Spleen (tissue), 11 donors: ENCODE results near the gene RCAN3. TPM values are rescaled to one million over a fixed set of nuclear protein-coding genes. Genes with fewer than 3 reads are reported as not detected.

Source experiments
- DNase-seq: peaks from one replicate; pipeline ENCODE4 v3.0.0-alpha.2; 2020
- H3K27ac ChIP-seq, 8 donors: fragments of 200-600 bp; sonication (generic) in 7 of 8; 1 replicate in 4 of 8; 2 replicates in 4 of 8; pipeline versions ENCODE4 v1.5.0 to v1.8.0; 2016 to 2021; ENCODE audit warnings: inconsistent platforms in 4 of 8, mild to moderate bottlenecking in 4 of 8, moderate library complexity in 1 of 8
- H3K27me3 ChIP-seq, 7 donors: fragments of 200-600 bp; sonication (generic) in 6 of 7; replicated peaks in 1 of 7; 1 replicate in 4 of 7; 2 replicates in 3 of 7; pipeline versions ENCODE4 v1.5.0 to v1.8.0; 2016 to 2021; ENCODE audit warnings: inconsistent platforms in 3 of 7, mild to moderate bottlenecking in 1 of 7
- H3K36me3 ChIP-seq, 6 donors: fragments of 200-600 bp; sonication (generic) in 5 of 6; 1 replicate in 4 of 6; 2 replicates in 2 of 6; pipeline versions ENCODE4 v1.5.0 to v1.8.0; 2016 to 2021; ENCODE audit warnings: inconsistent platforms in 2 of 6
- H3K4me1 ChIP-seq, 6 donors: fragments of 200-600 bp; sonication (generic) in 5 of 6; 1 replicate in 3 of 6; 2 replicates in 3 of 6; pipeline versions ENCODE4 v1.5.0 to v1.8.0; 2016 to 2021; ENCODE audit warnings: inconsistent platforms in 3 of 6
- H3K4me3 ChIP-seq, 8 donors: fragments of 200-600 bp; sonication (generic) in 7 of 8; 1 replicate in 4 of 8; 2 replicates in 4 of 8; pipeline versions ENCODE4 v1.5.0 to v1.8.0; 2016 to 2021; ENCODE audit warnings: inconsistent platforms in 4 of 8, mild to moderate bottlenecking in 4 of 8, moderate library complexity in 2 of 8
- H3K9me3 ChIP-seq, 8 donors: fragments of 200-600 bp; sonication (generic) in 7 of 8; 1 replicate in 4 of 8; 2 replicates in 4 of 8; pipeline versions ENCODE4 v1.5.0 to v1.8.0; 2016 to 2021; ENCODE audit warnings: inconsistent platforms in 4 of 8
- POLR2A ChIP-seq, 3 donors: fragments of 450-650 bp; IDR thresholded peaks; one replicate each; pipeline ENCODE4 v1.5.1; 2017; ENCODE audit warnings: antibody characterized with exemption in 3 of 3, mild to moderate bottlenecking in 1 of 3
- POLR2AphosphoS5 ChIP-seq, 3 donors: sonication (generic); formaldehyde crosslinking; IDR thresholded peaks; one replicate each; pipeline ENCODE4 v1.5.1; 2017; ENCODE audit warnings: antibody characterized with exemption in 3 of 3
- WGBS, 5 donors: extraction: QIAGEN DNeasy Blood & Tissue Kit in 3 of 5; methylation state at CpG; one replicate each; pipeline versions ENCODE4 v1.1.5 to v1.1.7; 2013 to 2018; 5-methylcytosine and 5-hydroxymethylcytosine counted together
- intact Hi-C: fragments of 100-400 bp; cut with DNase I; formaldehyde crosslinking; loops from one replicate; pipeline ENCODE4 v1.15.0; 2023; ENCODE audit warnings: low total_unique reads
- polyA plus RNA-seq, 3 donors: library from polyadenylated mRNA; stranded (reverse); fragments of 200-250 nt; gene quantifications; one replicate each; pipeline ENCODE4 v1.2.1, GENCODE V29; 2013
- total RNA-seq, 7 donors: library from RNA; depleted of rRNA in 3 of 7; stranded (reverse); fragments of >200 nt in 3 of 7; fragmentation: NEBNext Ultra II Directional in 4 of 7; extraction: Animal tissue kit (Norgen Biotek cat#: 25700) in 4 of 7; gene quantifications; one replicate each; pipeline versions ENCODE4 v1.1.0 to v1.2.1, GENCODE V29; 2016 to 2021
- TF ChIP-seq, protein P1 (sequence below), 11 experiments: fragments of 200-600 bp in 7 of 11; fragments of 450-650 bp in 4 of 11; sonication (generic) in 4 of 11; IDR thresholded peaks in 8 of 11; conservative IDR thresholded peaks in 3 of 11; 1 replicate in 7 of 11; 2 replicates in 4 of 11; pipeline versions ENCODE4 v1.4.0 to v1.8.0; 2016 to 2021; ENCODE audit warnings: antibody characterized with exemption in 11 of 11, inconsistent platforms in 4 of 11, mild to moderate bottlenecking in 1 of 11
- donor health status: healthy with polysubstance abuse.
- donor health status: DM: no; HTN: no; CAD: no; lungs with moderate emphysema.
- donor health status: DM: no; HTN: no; CAD: no.
- donor health status: Bipolar disorder and iron deficiency.
- donor health status: healthy.
- donor health status: DM: no; HTN: no; CAD: no.
- donor health status: DM: yes; HTN: yes; CAD: no.

RCAN3 gene
- total and polyA plus RNA-seq, 10 donors: 6.1 to 21.7 (median 16.5) TPM

DNA sequence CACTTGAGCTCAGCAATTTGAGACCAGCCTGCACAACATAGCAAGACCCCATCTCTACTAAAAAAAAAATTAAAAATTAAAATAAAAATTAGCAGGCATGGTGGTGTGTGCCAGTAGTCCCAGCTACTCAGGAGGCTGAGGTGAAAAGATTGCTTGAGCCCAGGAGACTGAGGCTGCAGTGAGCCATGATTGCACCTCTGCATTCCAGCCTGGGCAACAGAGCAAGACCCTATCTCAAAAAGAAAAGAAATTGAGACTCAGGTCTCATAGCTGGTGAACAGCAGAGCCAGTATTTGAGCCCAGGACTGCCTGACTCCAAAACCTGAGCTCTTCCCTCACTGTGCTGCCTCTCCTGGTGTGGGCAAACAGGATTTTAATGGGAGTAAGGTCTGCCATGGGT lies 28.4 kb upstream of the RCAN3 start:
- peaks cover 0 to 22% (median 1%) of the 10 kb centered on the region in 6 donors for H3K36me3 ChIP-seq

DNA sequence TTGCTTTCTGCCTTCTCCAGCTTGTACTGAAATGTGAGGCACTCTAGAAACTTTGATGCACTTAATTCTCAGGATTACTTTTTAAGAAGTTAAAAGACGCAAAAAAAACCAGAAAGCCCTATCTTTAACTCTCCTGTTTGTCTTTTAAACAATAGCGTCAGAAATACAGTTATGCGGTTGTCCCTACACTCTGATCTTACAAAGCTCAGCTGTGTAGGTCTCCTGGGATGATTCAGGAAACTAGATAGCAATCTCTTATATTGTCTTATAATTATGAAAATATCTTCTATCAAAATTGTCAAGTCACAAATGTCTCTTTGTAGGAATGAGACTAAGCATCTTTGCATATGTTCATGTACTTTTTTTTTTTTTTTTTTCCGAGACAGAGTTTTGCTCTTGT lies 26.9 kb upstream of the RCAN3 start:
- intact Hi-C loops: no loop called here
- Histone ChIP-seq H3K27ac (no peak overlapping the region), H3K4me3 (no peak overlapping the region), H3K9me3 (no peaks in the 10 kb centered on the region), H3K27me3 (no peaks in the 10 kb centered on the region), H3K36me3 (peaks cover 0 to 9% (median 0%) of the 10 kb centered on the region in 6 donors), H3K4me1 (peaks cover 0 to 5% (median 1%) of the 10 kb centered on the region in 6 donors)
- 72 to 87% (median 82%) methylated on average over 4 of the region's 4 CpGs for WGBS, 5 donors
- TF ChIP-seq, protein P1, sequence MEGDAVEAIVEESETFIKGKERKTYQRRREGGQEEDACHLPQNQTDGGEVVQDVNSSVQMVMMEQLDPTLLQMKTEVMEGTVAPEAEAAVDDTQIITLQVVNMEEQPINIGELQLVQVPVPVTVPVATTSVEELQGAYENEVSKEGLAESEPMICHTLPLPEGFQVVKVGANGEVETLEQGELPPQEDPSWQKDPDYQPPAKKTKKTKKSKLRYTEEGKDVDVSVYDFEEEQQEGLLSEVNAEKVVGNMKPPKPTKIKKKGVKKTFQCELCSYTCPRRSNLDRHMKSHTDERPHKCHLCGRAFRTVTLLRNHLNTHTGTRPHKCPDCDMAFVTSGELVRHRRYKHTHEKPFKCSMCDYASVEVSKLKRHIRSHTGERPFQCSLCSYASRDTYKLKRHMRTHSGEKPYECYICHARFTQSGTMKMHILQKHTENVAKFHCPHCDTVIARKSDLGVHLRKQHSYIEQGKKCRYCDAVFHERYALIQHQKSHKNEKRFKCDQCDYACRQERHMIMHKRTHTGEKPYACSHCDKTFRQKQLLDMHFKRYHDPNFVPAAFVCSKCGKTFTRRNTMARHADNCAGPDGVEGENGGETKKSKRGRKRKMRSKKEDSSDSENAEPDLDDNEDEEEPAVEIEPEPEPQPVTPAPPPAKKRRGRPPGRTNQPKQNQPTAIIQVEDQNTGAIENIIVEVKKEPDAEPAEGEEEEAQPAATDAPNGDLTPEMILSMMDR (IDR thresholded peaks at IDR 0.05 in 8 of 11, conservative IDR thresholded peaks at IDR 0.05 in 3 of 11): no peak
- TF ChIP-seq POLR2AphosphoS5 (IDR thresholded peaks at IDR 0.05) (no peak), POLR2A (IDR thresholded peaks at IDR 0.05) (no peak)
- DNase-seq: no peak

More for the DNA sequence above, 28.4 kb upstream of the RCAN3 start:
- TF ChIP-seq, protein P1 (IDR thresholded peaks at IDR 0.05 in 8 of 11, conservative IDR thresholded peaks at IDR 0.05 in 3 of 11): no peak
- no peak for DNase-seq
- no peaks in the 10 kb centered on the region for H3K27me3 ChIP-seq
- no peaks in the 10 kb centered on the region for H3K4me1 ChIP-seq
- intact Hi-C loops: no loop called here
- no peak overlapping the region for H3K27ac ChIP-seq
- no peak overlapping the region for H3K4me3 ChIP-seq
- H3K9me3 ChIP-seq: no peaks in the 10 kb centered on the region

DNA sequence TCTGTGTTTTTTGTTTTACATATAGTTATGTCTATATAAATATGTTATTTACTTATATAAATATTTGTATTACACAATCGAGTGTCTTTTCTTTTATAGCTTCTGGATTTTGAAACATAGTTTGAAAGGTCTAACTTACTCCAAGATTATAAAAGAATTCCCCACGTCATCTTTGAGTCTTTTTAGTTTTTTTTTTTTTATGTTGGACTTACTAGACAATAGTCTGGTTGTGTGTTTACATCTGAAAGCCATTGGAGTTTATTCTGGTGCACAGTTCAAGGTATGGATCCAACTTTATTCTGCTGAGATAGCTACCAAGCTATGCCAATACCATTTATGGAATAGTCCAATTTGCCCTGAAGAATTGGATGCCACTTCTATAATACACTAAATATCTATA lies 26.1 kb upstream of the RCAN3 start:
- Histone ChIP-seq H3K4me3 (no peak overlapping the region), H3K27ac (no peak overlapping the region), H3K4me1 (peaks cover 0 to 14% (median 10%) of the 10 kb centered on the region in 6 donors), H3K27me3 (no peaks in the 10 kb centered on the region), H3K9me3 (no peaks in the 10 kb centered on the region), H3K36me3 (peaks cover 0 to 9% (median 0%) of the 10 kb centered on the region in 6 donors)
- no peak for TF ChIP-seq POLR2AphosphoS5 (IDR thresholded peaks at IDR 0.05)
- TF ChIP-seq, protein P1 (IDR thresholded peaks at IDR 0.05 in 8 of 11, conservative IDR thresholded peaks at IDR 0.05 in 3 of 11): no peak
- no peak for TF ChIP-seq POLR2A (IDR thresholded peaks at IDR 0.05)
- intact Hi-C loops: no loop called here
- no peak for DNase-seq
- 83 to 95% (median 84%) methylated on average over 2 of the region's 2 CpGs for WGBS, 5 donors

DNA sequence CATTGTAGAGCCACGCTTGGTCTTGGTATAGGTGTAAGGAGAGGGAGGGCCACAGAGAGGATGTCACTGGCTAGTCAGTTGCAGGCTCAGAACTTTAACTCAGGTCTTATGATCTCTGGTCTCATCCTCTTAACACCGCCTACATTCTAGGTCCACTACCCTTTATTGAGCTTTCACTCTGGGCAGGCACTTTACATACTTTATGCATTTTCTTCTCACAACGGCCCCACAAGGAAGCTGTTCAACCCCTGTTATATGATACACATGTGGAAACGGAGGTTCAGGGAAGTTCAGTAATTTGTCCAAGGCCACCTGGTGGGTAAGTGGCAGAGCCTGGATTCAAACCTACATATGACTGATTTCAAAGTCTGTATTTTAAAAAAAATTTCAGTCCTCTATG lies 25.3 kb upstream of the RCAN3 start:
- WGBS, 5 donors: 73 to 81% (median 78%) methylated on average over 4 of the region's 4 CpGs
- H3K36me3 ChIP-seq: peaks cover 0 to 9% (median 0%) of the 10 kb centered on the region in 6 donors
- no peaks in the 10 kb centered on the region for H3K27me3 ChIP-seq
- no peak overlapping the region for H3K4me3 ChIP-seq
- no peak overlapping the region for H3K27ac ChIP-seq
- TF ChIP-seq, protein P1 (IDR thresholded peaks at IDR 0.05 in 8 of 11, conservative IDR thresholded peaks at IDR 0.05 in 3 of 11): no peak
- TF ChIP-seq POLR2AphosphoS5 (IDR thresholded peaks at IDR 0.05) (no peak), POLR2A (IDR thresholded peaks at IDR 0.05) (no peak)
- peaks cover 0 to 21% (median 17%) of the 10 kb centered on the region in 6 donors for H3K4me1 ChIP-seq
- H3K9me3 ChIP-seq: no peaks in the 10 kb centered on the region
- intact Hi-C loops: no loop called here
- DNase-seq: no peak
